OCI-LY7 (cell line): ENCODE data around the gene SDCBP2. TPM values are rescaled to one million over a fixed set of nuclear protein-coding genes. Genes with fewer than 3 reads are reported as not detected.

Experiments used
- BruUV-seq: library from RNA; stranded (reverse); fragments of 400-500 nt; replicated peaks from 2 replicates; lab custom pipeline; 2021; lab: Mats Ljungman, UMichigan
- CTCF ChIA-PET: fragments of 300-600 bp; sonication (Branson Sonifier 250); formaldehyde crosslinking; loops from one replicate; lab custom pipeline; 2022; ENCODE audit warnings: antibody characterized with exemption; ENCODE audit not compliant: unreplicated experiment; lab: Charles Lee
- POLR2A ChIA-PET: fragments of 300-600 bp; sonication (Branson Sonifier 250); formaldehyde crosslinking; loops from one replicate; lab custom pipeline; 2022; ENCODE audit warnings: antibody characterized with exemption; lab: Charles Lee
- DNase-seq: peaks from one replicate; pipeline ENCODE4 v3.0.0-alpha.2; 2015; ENCODE audit warnings: low spot score
- H2AFZ ChIP-seq: fragments of 200-600 bp; sonication (generic), shearing (Covaris generic); 2 replicates; pipeline ENCODE4 v1.6.1; 2014; ENCODE audit warnings: mild to moderate bottlenecking, antibody characterized with exemption, low read length, moderate library complexity
- H3K27ac ChIP-seq: fragments of 200-600 bp; sonication (generic); 2 replicates; pipeline ENCODE4 v1.5.1; 2014; ENCODE audit warnings: mixed run types, low read depth, mild to moderate bottlenecking, moderate library complexity, low read length, inconsistent platforms; ENCODE audit not compliant: poor library complexity, severe bottlenecking
- H3K36me3 ChIP-seq: fragments of 200-600 bp; sonication (generic); 2 replicates; pipeline ENCODE4 v1.6.1; 2014; ENCODE audit warnings: mild to moderate bottlenecking, antibody characterized with exemption, low read length, moderate library complexity, mixed read lengths; ENCODE audit not compliant: insufficient read depth
- H3K4me1 ChIP-seq: fragments of 200-600 bp; sonication (generic); 2 replicates; pipeline ENCODE4 v1.5.1; 2014; ENCODE audit warnings: mild to moderate bottlenecking, low read length; ENCODE audit not compliant: insufficient read depth, poor library complexity, severe bottlenecking
- H3K4me2 ChIP-seq: fragments of 200-600 bp; sonication (generic); 2 replicates; pipeline ENCODE4 v1.6.1; 2014; ENCODE audit warnings: mild to moderate bottlenecking, low read length
- H3K4me3 ChIP-seq: fragments of 200-600 bp; sonication (generic); 2 replicates; pipeline ENCODE4 v1.5.1; 2014; ENCODE audit warnings: mild to moderate bottlenecking, low read depth, low read length; ENCODE audit not compliant: poor library complexity, severe bottlenecking
- H3K79me2 ChIP-seq: fragments of 200-600 bp; sonication (generic); 2 replicates; pipeline ENCODE4 v1.6.1; 2016; ENCODE audit warnings: low read depth, mild to moderate bottlenecking, low read length, moderate library complexity, mixed read lengths; ENCODE audit not compliant: insufficient read depth
- H3K9me2 ChIP-seq: fragments of 200-600 bp; sonication (generic); 2 replicates; pipeline ENCODE4 v1.6.1; 2016; ENCODE audit warnings: mild to moderate bottlenecking, low read length, mixed read lengths; ENCODE audit not compliant: insufficient read depth
- H3K9me3 ChIP-seq: fragments of 200-600 bp; sonication (generic); 2 replicates; pipeline ENCODE4 v1.6.1; 2014; ENCODE audit warnings: mild to moderate bottlenecking, mixed run types, low read length, mixed read lengths
- H4K20me1 ChIP-seq: fragments of 200-600 bp; sonication (generic); 2 replicates; pipeline ENCODE4 v1.6.1; 2014; ENCODE audit warnings: mild to moderate bottlenecking, antibody characterized with exemption, low read length, moderate library complexity, mixed read lengths; ENCODE audit not compliant: insufficient read depth
- EZH2phosphoT487 ChIP-seq: fragments of 200-600 bp; sonication (generic); IDR thresholded peaks from 2 replicates; pipeline ENCODE4 v1.6.1; 2018; ENCODE audit warnings: low read depth, borderline replicate concordance, mild to moderate bottlenecking, mixed run types, antibody characterized with exemption, low read length, moderate library complexity, mixed read lengths
- intact Hi-C: fragments of 100-400 bp; cut with micrococcal nuclease; formaldehyde crosslinking; loops from one replicate; pipeline ENCODE4 v1.10.0; 2022; ENCODE audit not compliant: unreplicated experiment
- total RNA-seq, 2 experiments: library from RNA; depleted of rRNA in 1 of 2; stranded (reverse); fragments of >200 nt in 1 of 2; shearing (Covaris generic) in 1 of 2; gene quantifications; 2 replicates each; pipeline ENCODE4 v1.2.3, GENCODE V29; 2014 to 2022
- TF ChIP-seq, protein P1 (sequence below): fragments of 200-600 bp; sonication (generic); conservative IDR thresholded peaks from 2 replicates; pipeline ENCODE4 v1.5.1; 2014; ENCODE audit warnings: mild to moderate bottlenecking, antibody characterized with exemption, low read length, moderate library complexity, mixed read lengths

SDCBP2 gene
- total RNA-seq, 2 experiments from 2014 or later = 1.8 to 2.6 TPM

DNA sequence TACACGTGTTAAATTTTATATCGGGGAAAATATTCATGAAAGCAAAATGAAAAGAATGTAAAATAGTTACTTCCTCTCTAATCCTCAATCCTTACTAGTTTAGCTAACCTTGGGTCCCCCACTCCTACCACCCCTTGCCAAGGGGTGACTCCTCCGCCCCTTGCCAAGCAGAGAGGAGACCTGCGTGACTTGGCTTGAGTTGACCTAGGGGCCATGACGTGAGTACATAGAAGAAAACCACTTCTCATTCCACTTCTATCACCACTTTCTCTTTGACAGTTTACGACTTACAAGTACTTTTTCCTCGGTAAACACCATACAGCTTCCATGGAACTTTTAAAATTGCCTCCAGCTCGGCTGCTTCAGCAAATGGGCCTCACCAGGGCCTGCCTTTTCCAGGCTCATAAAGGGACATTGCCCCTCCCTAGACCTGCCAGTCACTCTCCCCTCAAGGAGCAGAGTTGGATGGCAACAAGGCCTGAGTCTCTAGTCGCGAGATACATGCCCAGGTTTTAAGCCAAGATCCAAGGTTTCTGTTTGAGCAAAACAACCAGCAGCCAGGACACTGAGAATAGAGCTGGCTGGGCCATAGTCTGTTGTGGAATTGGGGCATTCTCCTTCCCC is 29.9 kb downstream of the SDCBP2 start:
- Histone ChIP-seq H4K20me1 (no peaks in the 10 kb centered on the region), H3K4me1 (no peaks in the 10 kb centered on the region), H3K9me3 (no peaks in the 10 kb centered on the region), H3K36me3 (no peaks in the 10 kb centered on the region), H3K4me3 (no peak overlapping the region), H2AFZ (no peak overlapping the region), H3K9me2 (no peaks in the 10 kb centered on the region), H3K4me2 (no peak overlapping the region), H3K27ac (no peak overlapping the region), H3K79me2 (no peaks in the 10 kb centered on the region)
- no TSS peak for BruUV-seq
- DNase-seq = no peak
- ChIA-PET CTCF (no interaction called here), POLR2A (interaction anchor here (0.7 to 1.5 kb wide), 2 partner anchors 12 to 26 kb away, joined by 3 read pairs; no protein-coding TSS in a partner anchor)
- no peak for TF ChIP-seq EZH2phosphoT487
- TF ChIP-seq, protein P1, sequence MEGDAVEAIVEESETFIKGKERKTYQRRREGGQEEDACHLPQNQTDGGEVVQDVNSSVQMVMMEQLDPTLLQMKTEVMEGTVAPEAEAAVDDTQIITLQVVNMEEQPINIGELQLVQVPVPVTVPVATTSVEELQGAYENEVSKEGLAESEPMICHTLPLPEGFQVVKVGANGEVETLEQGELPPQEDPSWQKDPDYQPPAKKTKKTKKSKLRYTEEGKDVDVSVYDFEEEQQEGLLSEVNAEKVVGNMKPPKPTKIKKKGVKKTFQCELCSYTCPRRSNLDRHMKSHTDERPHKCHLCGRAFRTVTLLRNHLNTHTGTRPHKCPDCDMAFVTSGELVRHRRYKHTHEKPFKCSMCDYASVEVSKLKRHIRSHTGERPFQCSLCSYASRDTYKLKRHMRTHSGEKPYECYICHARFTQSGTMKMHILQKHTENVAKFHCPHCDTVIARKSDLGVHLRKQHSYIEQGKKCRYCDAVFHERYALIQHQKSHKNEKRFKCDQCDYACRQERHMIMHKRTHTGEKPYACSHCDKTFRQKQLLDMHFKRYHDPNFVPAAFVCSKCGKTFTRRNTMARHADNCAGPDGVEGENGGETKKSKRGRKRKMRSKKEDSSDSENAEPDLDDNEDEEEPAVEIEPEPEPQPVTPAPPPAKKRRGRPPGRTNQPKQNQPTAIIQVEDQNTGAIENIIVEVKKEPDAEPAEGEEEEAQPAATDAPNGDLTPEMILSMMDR = no peak
- intact Hi-C loops = no loop called here

DNA sequence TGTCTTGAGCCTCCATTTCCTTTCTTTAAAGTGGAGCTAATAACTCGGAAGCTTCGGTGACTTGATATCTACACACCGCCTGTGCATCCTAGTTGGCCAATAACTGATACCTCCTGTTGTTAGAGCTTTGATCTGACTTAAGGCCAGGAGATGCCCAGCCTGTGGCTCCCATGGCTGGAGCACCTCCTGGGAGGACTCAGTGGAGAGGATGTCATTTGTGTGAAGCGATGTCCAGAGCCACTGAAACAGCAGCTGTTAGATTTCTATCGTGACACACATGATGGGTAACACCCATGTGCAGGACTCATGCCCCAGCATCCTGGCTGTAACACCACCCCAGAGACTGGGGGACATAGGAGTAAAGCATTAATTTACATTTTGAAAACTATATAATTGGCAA is 30.8 kb downstream of the SDCBP2 start:
- ChIA-PET CTCF (interaction anchor here (0.6 kb wide), 1 partner anchor 8 kb away, joined by 3 read pairs; no protein-coding TSS in a partner anchor), POLR2A (interaction anchor here (0.7 to 1.5 kb wide), 2 partner anchors 11 to 27 kb away, joined by 3 read pairs; no protein-coding TSS in a partner anchor)
- no peaks in the 10 kb centered on the region for H3K9me2 ChIP-seq
- no peak for TF ChIP-seq EZH2phosphoT487
- TF ChIP-seq, protein P1 = no peak
- no peaks in the 10 kb centered on the region for H3K9me3 ChIP-seq
- no peak overlapping the region for H3K4me2 ChIP-seq
- H3K4me1 ChIP-seq = no peaks in the 10 kb centered on the region
- DNase-seq = no peak
- no peak overlapping the region for H3K27ac ChIP-seq
- no peak overlapping the region for H2AFZ ChIP-seq
- no peak overlapping the region for H3K4me3 ChIP-seq
- H3K36me3 ChIP-seq = no peaks in the 10 kb centered on the region
- BruUV-seq = no TSS peak
- no peaks in the 10 kb centered on the region for H3K79me2 ChIP-seq
- no peaks in the 10 kb centered on the region for H4K20me1 ChIP-seq
- intact Hi-C loops = no loop called here

DNA sequence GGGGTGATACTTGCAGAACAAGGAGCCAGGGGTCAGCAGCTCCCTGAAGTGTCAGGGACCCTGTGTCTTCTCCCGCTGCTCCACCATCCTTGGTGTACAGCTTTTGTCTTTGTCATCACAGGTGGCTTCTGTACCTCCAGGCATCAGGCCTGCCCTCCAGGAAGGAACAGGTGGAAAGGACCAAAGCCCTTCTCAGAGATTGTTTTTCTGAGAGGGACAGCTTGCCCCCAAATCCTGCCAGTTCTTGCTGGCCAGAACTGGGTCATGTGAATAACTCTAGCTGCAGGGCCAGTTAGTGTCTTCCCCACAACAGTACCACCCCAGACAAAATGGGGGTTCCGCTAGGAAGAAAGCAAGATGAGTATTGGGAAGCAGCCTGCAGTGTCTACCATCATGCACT is 31.5 kb downstream of the SDCBP2 start:
- Histone ChIP-seq H4K20me1 (no peaks in the 10 kb centered on the region), H3K79me2 (no peaks in the 10 kb centered on the region), H3K9me2 (no peaks in the 10 kb centered on the region), H3K4me2 (no peak overlapping the region), H3K9me3 (no peaks in the 10 kb centered on the region), H3K27ac (no peak overlapping the region), H3K36me3 (no peaks in the 10 kb centered on the region), H3K4me1 (no peaks in the 10 kb centered on the region), H3K4me3 (no peak overlapping the region), H2AFZ (no peak overlapping the region)
- ChIA-PET CTCF (no interaction called here), POLR2A (no interaction called here)
- intact Hi-C loops = no loop called here
- no TSS peak for BruUV-seq
- no peak for TF ChIP-seq EZH2phosphoT487
- TF ChIP-seq, protein P1 = no peak
- DNase-seq = no peak
